ENCODE measurements around the gene ROBO1. TPM values are rescaled to one million over a fixed set of nuclear protein-coding genes. Genes with fewer than 3 reads are reported as not detected.
"Not testable (repeated sequence)": the region's sequence is repeated elsewhere in the genome, so short reads cannot be mapped to it uniquely, and the experiment has no call there.

The ROBO1 gene
- total and polyA plus RNA-seq, 12 donors: 6.4 to 144 (median 43.9) TPM

GRCh38 chr3:79809106-79809505 lies 41.3 kb upstream of the ROBO1 start:
- intact Hi-C loops (cut with DNase I): no loop called here

GRCh38 chr3:79808515-79808914 lies 40.7 kb upstream of the ROBO1 start:
- no peak for TF ChIP-seq POLR2A (IDR thresholded peaks at IDR 0.05)
- no peaks in the 10 kb centered on the region for H3K27me3 ChIP-seq
- intact Hi-C loops (cut with DNase I): no loop called here
- DNase-seq: no peak
- no peaks in the 10 kb centered on the region for H3K36me3 ChIP-seq (replicated peaks in 1 of 2)
- peaks cover 0 to 4% (median 0%) of the 10 kb centered on the region in 3 donors for H3K9me3 ChIP-seq (replicated peaks in 1 of 3)
- H3K27ac ChIP-seq: no peak overlapping the region
- no peaks in the 10 kb centered on the region for H3K4me1 ChIP-seq (replicated peaks in 1 of 2)
- H3K4me3 ChIP-seq: no peak overlapping the region
- WGBS, 4 donors: 50 to 69% (median 56%) methylated on average over 2 of the region's 2 CpGs

More at GRCh38 chr3:79809106-79809505, 41.3 kb upstream of the ROBO1 start:
- Histone ChIP-seq H3K9me3 (replicated peaks in 1 of 3) (peaks cover 0 to under 1% (median 0%) of the 10 kb centered on the region in 3 donors), H3K27me3 (no peaks in the 10 kb centered on the region), H3K4me3 (no peak overlapping the region), H3K4me1 (replicated peaks in 1 of 2) (no peaks in the 10 kb centered on the region), H3K36me3 (replicated peaks in 1 of 2) (no peaks in the 10 kb centered on the region), H3K27ac (no peak overlapping the region)
- no peak for DNase-seq
- 40 to 66% (median 55%) methylated on average over 2 of the region's 2 CpGs for WGBS, 4 donors
- no peak for TF ChIP-seq CTCF (IDR thresholded peaks at IDR 0.05)
- no peak for TF ChIP-seq POLR2A (IDR thresholded peaks at IDR 0.05)

DNA sequence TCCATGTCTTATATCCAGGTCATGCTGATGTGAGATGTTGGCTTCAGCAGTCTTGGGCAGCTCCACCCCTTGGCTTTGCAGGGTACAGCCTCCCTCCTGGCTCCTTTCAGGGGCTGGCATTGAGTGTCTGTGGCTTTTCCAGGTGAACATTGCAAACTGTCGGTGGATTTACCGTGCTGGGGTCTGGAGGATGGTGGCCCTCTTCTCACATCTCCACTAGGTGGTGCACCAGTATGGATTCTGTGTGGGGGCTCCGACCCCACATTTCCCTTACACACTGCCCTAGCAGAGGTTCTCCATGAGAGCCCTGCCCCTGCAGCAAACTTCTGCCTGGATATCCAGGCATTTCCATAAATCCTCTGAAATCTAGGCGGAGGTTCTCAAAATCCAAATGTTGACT lies 22.4 kb upstream of the ROBO1 start:
- WGBS, 4 donors: 83 to 100% (median 86%) methylated on average over 1 to 4 of the region's 4 CpGs
- H3K4me3 ChIP-seq, DNase-seq: not testable (repeated sequence)

DNA sequence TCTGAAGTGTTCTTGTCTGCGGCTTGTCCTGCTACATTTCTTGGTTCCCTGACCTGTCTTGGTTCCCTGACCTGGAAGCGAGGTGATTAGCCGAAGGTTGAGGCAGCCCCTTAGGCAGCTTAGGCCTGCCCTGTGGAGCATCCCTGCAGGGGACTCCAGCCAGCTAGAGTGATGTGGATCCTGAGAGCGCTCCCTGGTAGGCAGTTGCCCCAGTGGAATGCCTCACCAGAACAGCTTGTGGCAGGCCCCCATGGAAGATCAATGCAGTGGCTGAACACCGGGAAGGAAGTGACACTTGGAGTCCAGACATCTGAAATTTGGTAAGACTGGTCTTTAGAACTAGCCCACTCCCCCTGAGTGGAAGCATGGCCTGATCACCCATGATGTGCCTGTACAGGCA lies 5.5 kb upstream of the ROBO1 start:
- Histone ChIP-seq H3K9me3 (replicated peaks in 1 of 3) (no peaks in the 10 kb centered on the region), H3K27ac (no peak overlapping the region), H3K4me1 (replicated peaks in 1 of 2) (no peaks in the 10 kb centered on the region), H3K36me3 (replicated peaks in 1 of 2) (no peaks in the 10 kb centered on the region), H3K4me3 (no peak overlapping the region), H3K27me3 (no peaks in the 10 kb centered on the region)
- DNase-seq: no peak
- intact Hi-C loops (cut with DNase I): no loop called here
- WGBS, 4 donors: 91 to 96% (median 91%) methylated on average over 3 to 5 of the region's 5 CpGs
- TF ChIP-seq CTCF (IDR thresholded peaks at IDR 0.05): no peak
- no peak for TF ChIP-seq POLR2A (IDR thresholded peaks at IDR 0.05)

More for the DNA sequence above, 22.4 kb upstream of the ROBO1 start:
- H3K27me3 ChIP-seq; H3K36me3 ChIP-seq (replicated peaks in 1 of 2); H3K9me3 ChIP-seq (replicated peaks in 1 of 3); H3K27ac ChIP-seq; intact Hi-C loops (cut with DNase I); H3K4me1 ChIP-seq (replicated peaks in 1 of 2): not testable (repeated sequence)

DNA sequence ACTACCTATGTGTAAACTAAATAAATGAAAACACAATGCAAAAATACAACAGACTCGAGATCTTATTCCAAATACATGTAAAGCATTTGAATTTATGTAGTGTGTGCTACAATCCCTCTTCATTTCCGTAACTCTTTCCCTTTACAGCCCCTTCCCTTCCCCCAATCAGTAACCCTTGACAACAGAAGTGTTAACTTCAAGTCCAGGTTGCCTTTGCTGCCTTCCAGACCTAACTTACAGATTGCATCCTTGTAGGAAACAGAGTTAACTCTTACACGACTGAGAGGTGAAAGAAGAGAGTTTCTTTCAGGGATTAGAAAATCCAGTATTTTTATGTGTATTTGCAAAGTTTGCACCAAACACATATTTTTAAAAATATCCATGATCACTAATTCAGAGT lies 1.4 kb upstream of the ROBO1 start:
- no peak for DNase-seq
- H3K27ac ChIP-seq: no peak overlapping the region
- no peaks in the 10 kb centered on the region for H3K9me3 ChIP-seq (replicated peaks in 1 of 3)
- H3K4me3 ChIP-seq: no peak overlapping the region
- H3K4me1 ChIP-seq (replicated peaks in 1 of 2): no peaks in the 10 kb centered on the region
- H3K27me3 ChIP-seq: peaks cover 3% of the 10 kb centered on the region
- no peaks in the 10 kb centered on the region for H3K36me3 ChIP-seq (replicated peaks in 1 of 2)
- 43 to 66% (median 51%) methylated on average over 3 of the region's 3 CpGs for WGBS, 4 donors
- TF ChIP-seq CTCF (IDR thresholded peaks at IDR 0.05) (no peak), POLR2A (IDR thresholded peaks at IDR 0.05) (no peak)
- intact Hi-C loops (cut with DNase I): no loop called here
